Fibroblast of the aortic adventitia (primary cell): ENCODE measurements around the gene EYS. TPM values are rescaled to one million over a fixed set of nuclear protein-coding genes. Genes with fewer than 3 reads are reported as not detected.

ENCODE experiments used
- DNase-seq: peaks from one replicate; pipeline ENCODE4 v3.0.0-alpha.2; 2010; ENCODE audit warnings: low read depth
- H3K4me3 ChIP-seq: 2 replicates; pipeline ENCODE4 v1.5.1; 2011; ENCODE audit warnings: low read depth, mild to moderate bottlenecking, control low read depth, low read length, moderate library complexity
- total RNA-seq: library from RNA; depleted of rRNA; stranded (reverse); fragments of >200 nt; gene quantifications from 2 replicates; pipeline ENCODE4 v1.2.3, GENCODE V29; 2012; ENCODE audit warnings: low replicate concordance
- TF ChIP-seq, protein P1 (sequence below): IDR thresholded peaks from 2 replicates; pipeline ENCODE4 v1.5.1; 2011; ENCODE audit warnings: mild to moderate bottlenecking, low read length, control low read depth, inconsistent platforms; ENCODE audit not compliant: insufficient read depth

EYS gene
- total RNA-seq, 1 donor: 0.09 TPM

GRCh38 chr6:63799313-63799712, 1907.7 kb downstream of the EYS start:
- TF ChIP-seq, protein P1, sequence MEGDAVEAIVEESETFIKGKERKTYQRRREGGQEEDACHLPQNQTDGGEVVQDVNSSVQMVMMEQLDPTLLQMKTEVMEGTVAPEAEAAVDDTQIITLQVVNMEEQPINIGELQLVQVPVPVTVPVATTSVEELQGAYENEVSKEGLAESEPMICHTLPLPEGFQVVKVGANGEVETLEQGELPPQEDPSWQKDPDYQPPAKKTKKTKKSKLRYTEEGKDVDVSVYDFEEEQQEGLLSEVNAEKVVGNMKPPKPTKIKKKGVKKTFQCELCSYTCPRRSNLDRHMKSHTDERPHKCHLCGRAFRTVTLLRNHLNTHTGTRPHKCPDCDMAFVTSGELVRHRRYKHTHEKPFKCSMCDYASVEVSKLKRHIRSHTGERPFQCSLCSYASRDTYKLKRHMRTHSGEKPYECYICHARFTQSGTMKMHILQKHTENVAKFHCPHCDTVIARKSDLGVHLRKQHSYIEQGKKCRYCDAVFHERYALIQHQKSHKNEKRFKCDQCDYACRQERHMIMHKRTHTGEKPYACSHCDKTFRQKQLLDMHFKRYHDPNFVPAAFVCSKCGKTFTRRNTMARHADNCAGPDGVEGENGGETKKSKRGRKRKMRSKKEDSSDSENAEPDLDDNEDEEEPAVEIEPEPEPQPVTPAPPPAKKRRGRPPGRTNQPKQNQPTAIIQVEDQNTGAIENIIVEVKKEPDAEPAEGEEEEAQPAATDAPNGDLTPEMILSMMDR: no peak
- H3K4me3 ChIP-seq: no peak overlapping the region
- no peak for DNase-seq

- DNase-seq: no peak
- H3K4me3 ChIP-seq: no peak overlapping the region
- TF ChIP-seq, protein P1: no peak
These were observed 1908.6 kb downstream of the EYS start for GRCh38 chr6:63798378-63798777.

- H3K4me3 ChIP-seq: no peak overlapping the region
- no peak for DNase-seq
- TF ChIP-seq, protein P1: no peak
These were observed 1909.3 kb downstream of the EYS start for GRCh38 chr6:63797721-63798120.

- TF ChIP-seq, protein P1: no peak
- no peak for DNase-seq
- no peak overlapping the region for H3K4me3 ChIP-seq
These were observed 1911.2 kb downstream of the EYS start for GRCh38 chr6:63795826-63796225.

GRCh38 chr6:63795006-63795405, 1912.0 kb downstream of the EYS start:
- TF ChIP-seq, protein P1: no peak
- H3K4me3 ChIP-seq: no peak overlapping the region
- no peak for DNase-seq

DNA sequence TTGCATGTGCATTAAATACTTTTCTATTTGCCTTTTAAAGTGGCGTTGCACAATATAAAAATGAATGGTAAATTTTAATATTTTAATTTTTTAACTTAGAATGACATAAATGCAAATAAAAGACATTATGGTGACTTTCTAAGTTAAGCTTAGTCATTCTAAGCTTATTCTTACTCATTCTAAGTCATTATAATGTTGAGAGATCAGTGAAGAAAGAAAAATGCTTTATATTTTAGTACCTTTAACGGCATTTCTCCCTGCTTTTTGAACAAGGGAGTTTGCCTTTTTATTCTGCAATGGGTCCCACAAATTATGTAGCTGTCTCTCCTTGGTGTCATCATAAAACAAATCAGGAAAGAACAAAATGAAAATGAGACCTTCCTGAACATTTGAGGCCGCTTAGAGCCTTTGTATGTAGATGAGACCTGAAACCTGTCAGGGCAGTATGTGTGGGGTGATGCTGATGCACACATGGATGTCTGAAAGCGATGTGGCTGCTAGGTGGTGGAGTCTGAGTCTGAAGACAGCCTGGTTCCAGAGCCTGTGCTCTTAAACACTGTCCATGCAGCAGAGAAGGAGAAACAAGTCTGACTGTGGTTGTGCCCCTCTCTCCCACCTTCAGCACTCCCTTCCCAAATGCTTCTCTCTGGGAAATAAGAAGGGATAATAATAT, 1913.4 kb downstream of the EYS start:
- TF ChIP-seq, protein P1: no peak
- no peak overlapping the region for H3K4me3 ChIP-seq
- no peak for DNase-seq
